ENCODE data around the gene SCAMP5.

SCAMP5 gene, protein sequence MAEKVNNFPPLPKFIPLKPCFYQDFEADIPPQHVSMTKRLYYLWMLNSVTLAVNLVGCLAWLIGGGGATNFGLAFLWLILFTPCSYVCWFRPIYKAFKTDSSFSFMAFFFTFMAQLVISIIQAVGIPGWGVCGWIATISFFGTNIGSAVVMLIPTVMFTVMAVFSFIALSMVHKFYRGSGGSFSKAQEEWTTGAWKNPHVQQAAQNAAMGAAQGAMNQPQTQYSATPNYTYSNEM

DNA sequence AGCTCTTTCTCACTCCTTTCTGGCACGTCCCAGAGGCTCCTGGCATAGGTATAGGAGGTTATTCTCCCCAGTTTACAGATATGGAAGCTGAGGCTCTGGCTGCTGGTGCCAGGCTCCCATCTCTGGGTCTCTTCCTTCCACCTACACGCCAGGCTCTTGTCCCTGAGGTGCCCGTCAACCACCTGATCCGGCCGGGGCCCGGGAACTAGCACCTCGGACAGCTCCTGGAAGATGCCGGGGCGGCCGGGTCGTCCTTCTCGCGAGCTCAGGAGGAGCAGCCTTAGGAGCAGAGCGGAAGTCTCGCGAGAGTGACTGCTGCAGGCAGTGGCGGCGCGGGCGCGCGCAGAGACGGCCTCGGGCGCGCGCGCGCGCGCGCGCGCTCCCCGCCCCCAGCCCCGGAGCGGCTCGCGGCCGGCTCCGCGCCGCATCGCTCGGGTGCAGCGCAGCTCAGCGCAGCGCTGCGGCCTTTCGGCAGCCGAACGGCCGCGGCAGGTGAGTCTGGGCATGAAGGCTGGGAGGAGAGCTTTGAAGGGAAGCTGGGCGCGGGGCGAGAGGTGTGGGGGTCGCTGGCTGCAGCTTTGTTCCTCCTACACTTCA is at the start of gene SCAMP5:
SCAMP5 (plus strand) TSS at position 382 of the 597 bp plus-strand sequence. CDS start 16,277 bp downstream, outside the sequence.
- Mint-ChIP-seq H3K36me3 (no peaks in the 10 kb centered on the region), H3K27ac (peak within 1 kb of the TSS; percentile 3), H3K9me3 (no peaks in the 10 kb centered on the region), H3K4me3 (peak within 1 kb of the TSS; percentile 62), H3K4me1 (peaks cover 10% of the 10 kb centered on the region), H3K27me3 (peaks cover 50% of the 10 kb centered on the region)
- CTCF ChIA-PET = interaction anchor here (0.7 to 1.9 kb wide), 5 partner anchors 20 to 224 kb away, joined by 3 to 4 read pairs (median 3); partner anchors contain the start of gene RPP25
- peak; percentile 97 for DNase-seq

DNA sequence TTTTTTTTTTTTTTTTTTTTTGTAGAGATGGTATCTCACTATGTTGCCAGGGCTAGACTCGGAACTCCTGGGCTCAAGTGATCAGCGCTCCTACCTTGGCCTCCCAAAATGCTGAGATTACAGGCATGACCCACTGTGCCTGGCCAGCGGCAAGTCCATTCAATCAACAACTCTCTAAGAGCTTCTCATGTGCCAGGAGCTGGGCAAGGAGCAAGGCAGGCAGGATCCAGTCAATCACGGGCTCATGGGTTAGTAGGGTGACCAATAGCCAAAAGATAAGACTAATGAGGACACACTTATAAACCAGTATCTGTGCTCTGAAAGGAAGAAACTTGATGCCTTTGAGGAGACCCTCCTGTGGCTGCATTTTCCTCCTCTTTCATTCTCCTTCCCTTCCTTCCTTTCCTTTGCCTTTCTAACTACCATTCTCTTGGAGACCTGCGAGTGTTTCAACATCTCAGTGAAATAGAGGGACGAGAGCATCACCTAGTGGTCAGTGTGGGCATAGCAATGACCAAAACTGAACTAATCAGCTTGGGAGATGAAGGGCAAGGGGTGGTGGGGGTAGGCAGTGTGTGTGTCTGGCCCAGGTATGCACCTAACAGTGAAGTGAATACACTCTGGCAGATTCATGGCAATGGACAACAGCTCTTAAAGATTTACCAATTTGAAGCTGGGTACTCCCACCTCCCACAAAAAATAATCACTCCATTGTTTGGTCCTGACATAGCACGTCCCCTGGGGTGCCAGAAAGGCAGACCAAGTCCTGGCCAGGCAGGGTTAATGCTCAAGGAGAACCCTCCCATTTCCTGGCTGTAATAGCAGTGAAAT is 45.1 kb upstream of the SCAMP5 start:
- Mint-ChIP-seq H3K27me3 (peaks cover 29% of the 10 kb centered on the region), H3K36me3 (no peaks in the 10 kb centered on the region), H3K4me3 (no peak overlapping the region), H3K27ac (no peak overlapping the region), H3K9me3 (no peaks in the 10 kb centered on the region), H3K4me1 (peaks cover 15% of the 10 kb centered on the region)
- peak; percentile 88 for DNase-seq
- CTCF ChIA-PET = interaction anchor here (0.5 to 6.5 kb wide), 26 partner anchors 10 to 578 kb away, joined by 3 to 75 read pairs (median 4); partner anchors contain the start of genes COX5A, FAM219B and PPCDC

DNA sequence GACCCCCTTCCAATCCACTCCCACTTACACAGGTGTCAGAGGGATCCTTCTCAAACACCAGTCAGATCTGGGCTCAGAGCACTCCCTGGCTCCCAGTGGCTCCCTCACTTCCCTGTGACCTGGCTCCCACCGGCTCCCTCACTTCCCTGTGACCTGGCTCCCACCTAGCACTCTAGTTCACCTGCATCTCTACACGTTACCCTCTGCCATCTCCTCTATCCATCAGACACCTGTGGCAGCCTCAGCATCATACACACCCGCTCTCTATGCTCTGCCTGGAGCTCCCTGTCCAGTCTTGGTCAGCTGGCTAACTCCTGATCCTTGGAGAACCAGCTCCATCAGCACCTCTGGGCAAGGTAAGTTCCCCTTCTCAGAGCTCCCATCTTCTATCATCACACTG is 44.4 kb upstream of the SCAMP5 start:
- Mint-ChIP-seq H3K27me3 (peaks cover 31% of the 10 kb centered on the region), H3K36me3 (no peaks in the 10 kb centered on the region)

DNA sequence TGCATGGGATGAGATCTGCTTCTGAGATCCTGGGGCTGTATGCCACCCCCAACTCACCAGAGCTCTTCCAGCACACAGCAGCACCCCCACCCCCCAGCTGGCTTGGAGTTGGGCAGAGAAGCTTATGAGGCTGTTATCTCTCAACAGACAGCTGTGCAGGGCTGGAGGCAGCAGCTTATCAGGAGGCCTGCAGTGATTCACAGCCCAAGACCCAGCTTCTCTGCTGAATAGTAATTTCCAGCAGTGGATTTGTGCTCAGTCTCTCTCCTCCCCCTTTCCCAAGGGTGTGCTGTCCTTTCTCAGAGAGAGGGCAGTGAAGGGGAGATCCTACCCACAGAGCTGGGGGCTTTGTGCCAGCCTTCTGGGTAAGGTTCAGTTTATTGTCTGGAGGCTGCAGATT is 40.8 kb upstream of the SCAMP5 start:
- Mint-ChIP-seq H3K4me1 (peaks cover 45% of the 10 kb centered on the region), H3K9me3 (no peaks in the 10 kb centered on the region), H3K4me3 (no peak overlapping the region), H3K27me3 (peaks cover 51% of the 10 kb centered on the region), H3K36me3 (no peaks in the 10 kb centered on the region), H3K27ac (no peak overlapping the region)
- no peak for DNase-seq
- CTCF ChIA-PET = interaction anchor here (1.0 to 1.6 kb wide), 5 partner anchors 13 to 313 kb away, joined by 3 to 8 read pairs (median 4); no protein-coding TSS in a partner anchor

More for the DNA sequence above, 44.4 kb upstream of the SCAMP5 start:
- no peak for DNase-seq
- CTCF ChIA-PET = interaction anchor here (0.5 to 6.5 kb wide), 22 partner anchors 9 to 579 kb away, joined by 3 to 75 read pairs (median 4); partner anchors contain the start of genes COX5A, FAM219B and PPCDC
- no peak overlapping the region for H3K4me3 Mint-ChIP-seq
- H3K4me1 Mint-ChIP-seq = peaks cover 22% of the 10 kb centered on the region
- H3K9me3 Mint-ChIP-seq = no peaks in the 10 kb centered on the region
- no peak overlapping the region for H3K27ac Mint-ChIP-seq

DNA sequence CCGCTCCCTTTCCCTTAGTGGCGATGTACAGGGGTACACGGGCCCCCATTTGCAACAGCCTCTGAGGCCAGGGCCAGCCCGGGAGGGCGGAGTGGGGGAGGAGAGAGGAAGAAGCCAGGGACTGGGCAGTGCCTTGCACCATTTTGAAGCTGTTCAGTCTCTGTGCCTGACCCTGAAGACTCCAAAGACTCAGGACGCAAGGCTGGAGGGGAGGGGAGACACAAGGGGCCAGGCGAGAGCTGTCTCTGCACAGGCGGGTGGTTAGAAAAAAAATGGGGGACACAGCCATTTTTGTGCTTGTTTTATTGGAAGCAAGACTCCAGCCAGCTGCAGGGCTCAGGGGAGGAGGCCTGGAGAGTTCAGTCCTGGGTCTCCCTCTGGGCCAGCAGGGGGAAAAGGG is 40.3 kb upstream of the SCAMP5 start:
- CTCF ChIA-PET = interaction anchor here (1.0 to 1.6 kb wide), 4 partner anchors 14 to 184 kb away, joined by 3 to 8 read pairs (median 6); no protein-coding TSS in a partner anchor
- peaks cover 56% of the 10 kb centered on the region for H3K27me3 Mint-ChIP-seq

DNA sequence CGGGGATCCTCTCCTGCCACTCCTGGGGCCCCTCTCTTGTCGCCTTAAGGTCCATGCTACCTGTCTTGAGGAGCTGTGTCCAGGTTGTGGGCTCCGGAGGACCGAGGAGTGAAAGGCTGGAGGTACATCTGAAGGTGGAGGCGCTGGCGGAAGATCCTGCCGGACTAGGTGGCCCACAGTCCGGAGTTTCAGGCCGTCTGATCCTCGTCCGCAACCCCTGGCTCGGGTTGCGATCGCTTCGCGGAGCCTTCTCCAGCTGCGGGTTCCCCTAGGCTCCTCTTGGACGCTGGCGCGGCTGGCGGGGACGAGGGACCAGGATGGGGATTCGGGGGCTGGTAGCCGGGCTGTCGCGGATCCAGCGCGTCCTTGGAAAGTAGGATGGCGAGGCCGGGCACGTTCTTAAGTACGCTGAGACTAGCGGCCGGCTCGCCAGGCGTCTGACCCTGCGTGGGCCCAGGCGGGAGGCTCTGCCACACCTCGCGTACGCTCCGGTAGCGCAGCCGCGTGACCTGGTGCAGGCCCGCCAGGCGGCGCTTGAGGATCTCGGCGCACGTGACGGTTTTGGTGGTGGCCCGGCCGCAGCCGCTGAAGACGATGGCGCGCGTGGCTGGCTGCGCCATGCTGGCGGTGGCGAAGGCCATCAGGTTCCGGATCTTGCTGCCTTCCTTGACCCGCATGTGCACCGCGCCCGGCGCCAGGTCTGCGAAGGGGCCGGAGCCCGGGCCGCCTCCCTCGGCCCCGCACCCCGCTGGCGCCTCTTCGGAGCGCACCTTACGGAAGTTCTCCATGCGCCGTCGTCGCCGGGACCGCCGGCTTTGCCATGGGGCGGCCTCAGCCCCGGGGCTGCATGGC is 39.3 kb upstream of the SCAMP5 start:
- CTCF ChIA-PET = interaction anchor here (0.7 to 1.0 kb wide), 3 partner anchors 32 to 186 kb away, joined by 3 to 7 read pairs (median 4); no protein-coding TSS in a partner anchor
- Mint-ChIP-seq H3K36me3 (no peaks in the 10 kb centered on the region), H3K4me1 (peaks cover 48% of the 10 kb centered on the region)

More for the DNA sequence above, 40.3 kb upstream of the SCAMP5 start:
- H3K4me3 Mint-ChIP-seq = peak overlapping the region; percentile 43
- DNase-seq = no peak
- H3K36me3 Mint-ChIP-seq = no peaks in the 10 kb centered on the region
- peaks cover 45% of the 10 kb centered on the region for H3K4me1 Mint-ChIP-seq
- no peaks in the 10 kb centered on the region for H3K9me3 Mint-ChIP-seq
- no peak overlapping the region for H3K27ac Mint-ChIP-seq

DNA sequence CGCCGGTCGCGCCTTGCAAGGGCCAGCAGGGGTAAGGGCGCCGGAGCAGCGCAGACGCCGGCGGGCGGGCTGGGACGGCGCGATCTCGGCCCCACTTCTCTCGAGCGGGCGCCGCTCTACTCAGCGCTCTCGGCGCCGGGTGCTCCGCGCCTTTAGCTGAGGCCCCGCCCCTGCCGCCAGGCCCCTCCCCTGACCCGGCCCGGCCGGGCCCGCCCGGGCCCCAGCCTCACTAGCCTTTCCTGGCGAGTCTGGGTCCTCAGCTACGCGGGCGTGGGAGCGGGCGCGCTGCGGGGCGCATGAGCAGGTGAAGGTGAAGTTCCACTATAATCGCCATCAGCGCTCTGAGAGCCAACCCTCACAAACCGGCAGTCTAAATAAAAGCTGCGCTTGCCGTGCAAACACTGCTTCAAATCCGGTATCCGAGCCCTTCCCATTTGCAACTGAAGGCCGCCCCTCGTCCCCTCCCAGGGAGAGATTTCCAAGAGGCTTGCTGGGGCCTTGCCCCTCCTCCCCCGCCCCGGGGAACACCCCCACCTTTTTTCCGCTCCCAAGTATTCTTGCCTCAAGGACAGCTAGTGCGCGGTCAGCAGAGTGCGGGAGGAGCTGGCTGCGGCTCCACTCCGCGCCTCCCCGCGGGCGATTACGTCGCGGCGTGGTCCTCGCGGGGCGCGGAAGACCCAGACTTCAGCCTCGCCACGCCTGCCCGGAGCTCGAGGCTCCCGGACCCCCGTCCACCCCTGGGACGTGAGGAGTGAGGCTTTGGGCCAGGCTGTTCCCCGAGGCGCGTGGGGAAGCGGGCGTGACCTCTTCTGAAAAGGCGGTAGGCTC is 38.5 kb upstream of the SCAMP5 start, which contains the start of gene RPP25:
RPP25 (minus strand) TSS at position 125 of the 828 bp plus-strand sequence. CDS start 189 bp downstream, outside the sequence.
- Mint-ChIP-seq H3K27me3 (peaks cover 70% of the 10 kb centered on the region), H3K4me1 (peaks cover 53% of the 10 kb centered on the region), H3K36me3 (no peaks in the 10 kb centered on the region), H3K27ac (no peak within 1 kb of the TSS), H3K4me3 (peak within 1 kb of the TSS; percentile 71), H3K9me3 (no peaks in the 10 kb centered on the region)
- CTCF ChIA-PET = interaction anchor here (0.6 to 1.4 kb wide), 5 partner anchors 23 to 245 kb away, joined by 3 to 7 read pairs (median 4); partner anchors contain the start of genes C15orf39 and SCAMP5
- DNase-seq = peak; percentile 84

More for the DNA sequence above, 39.3 kb upstream of the SCAMP5 start:
- Mint-ChIP-seq H3K9me3 (no peaks in the 10 kb centered on the region), H3K4me3 (peak overlapping the region; percentile 71), H3K27me3 (peaks cover 62% of the 10 kb centered on the region), H3K27ac (no peak overlapping the region)
- DNase-seq = peak; percentile 78

DNA sequence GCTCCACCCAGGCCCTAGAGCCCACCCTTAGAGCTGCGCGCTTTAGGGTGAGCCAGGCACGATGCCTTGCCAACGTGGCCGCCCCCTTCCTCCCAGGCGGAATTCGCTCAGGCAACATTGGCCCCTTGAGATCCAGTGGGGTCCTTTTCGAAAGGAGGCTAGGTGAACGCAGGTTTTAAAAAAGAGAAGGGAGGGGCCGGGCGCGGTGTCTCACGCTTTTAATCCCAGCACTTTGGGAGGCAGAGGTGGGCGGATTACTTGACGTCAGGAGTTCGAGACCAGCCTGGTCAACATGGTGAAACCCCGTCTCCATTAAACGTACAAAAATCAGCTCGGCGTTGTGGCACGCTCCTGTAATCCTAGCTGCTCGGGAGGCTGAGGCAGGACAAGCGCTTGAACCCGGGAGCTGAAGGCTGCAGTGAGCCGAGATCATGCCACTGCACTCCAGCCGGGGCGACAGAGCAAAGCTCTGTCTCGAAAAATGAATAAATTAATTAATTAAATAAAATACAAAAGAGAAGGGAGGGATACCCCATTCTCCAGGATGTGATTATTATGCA is 37.8 kb upstream of the SCAMP5 start:
- Mint-ChIP-seq H3K4me3 (peak overlapping the region; percentile 71), H3K36me3 (no peaks in the 10 kb centered on the region), H3K9me3 (no peaks in the 10 kb centered on the region), H3K27me3 (peaks cover 77% of the 10 kb centered on the region), H3K27ac (no peak overlapping the region), H3K4me1 (peaks cover 53% of the 10 kb centered on the region)
- CTCF ChIA-PET = interaction anchor here (1.0 to 1.4 kb wide), 3 partner anchors 30 to 244 kb away, joined by 4 to 7 read pairs (median 4); partner anchors contain the start of genes C15orf39 and SCAMP5
- DNase-seq = no peak

DNA sequence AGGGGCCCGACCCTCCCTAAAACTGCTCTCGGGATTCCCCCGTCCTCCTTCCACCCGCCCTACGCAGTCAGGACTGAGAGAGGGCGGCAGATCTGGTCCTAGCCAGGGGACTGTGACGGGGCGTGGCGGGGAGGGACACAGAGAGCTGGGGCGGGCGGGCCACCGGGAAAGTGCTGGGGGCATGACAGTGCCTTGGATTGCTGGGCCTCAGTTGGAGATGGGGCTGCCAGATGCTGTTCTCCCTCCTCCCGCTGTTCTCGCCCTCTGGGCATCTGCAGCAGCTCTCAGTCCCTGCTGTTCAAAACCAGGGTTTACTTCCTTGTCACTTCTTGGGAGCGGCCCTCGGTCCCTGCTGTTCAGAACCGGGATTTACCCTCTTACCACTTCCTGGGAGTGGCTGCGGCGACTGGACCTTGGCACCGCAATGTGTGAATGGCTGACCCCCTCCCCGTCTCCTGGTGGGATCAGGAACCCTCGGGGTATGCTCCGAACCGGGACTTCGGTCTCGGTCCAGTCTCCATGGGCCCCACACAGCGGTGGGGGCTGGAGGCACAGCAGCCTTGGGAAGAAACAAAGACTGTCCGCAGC is 36.9 kb upstream of the SCAMP5 start:
- Mint-ChIP-seq H3K27me3 (peaks cover 85% of the 10 kb centered on the region), H3K27ac (no peak overlapping the region), H3K36me3 (no peaks in the 10 kb centered on the region), H3K4me1 (peaks cover 53% of the 10 kb centered on the region), H3K9me3 (no peaks in the 10 kb centered on the region), H3K4me3 (no peak overlapping the region)
- CTCF ChIA-PET = interaction anchor here (3.9 kb wide), 1 partner anchor 8 kb away, joined by 16 read pairs; no protein-coding TSS in a partner anchor
- no peak for DNase-seq

DNA sequence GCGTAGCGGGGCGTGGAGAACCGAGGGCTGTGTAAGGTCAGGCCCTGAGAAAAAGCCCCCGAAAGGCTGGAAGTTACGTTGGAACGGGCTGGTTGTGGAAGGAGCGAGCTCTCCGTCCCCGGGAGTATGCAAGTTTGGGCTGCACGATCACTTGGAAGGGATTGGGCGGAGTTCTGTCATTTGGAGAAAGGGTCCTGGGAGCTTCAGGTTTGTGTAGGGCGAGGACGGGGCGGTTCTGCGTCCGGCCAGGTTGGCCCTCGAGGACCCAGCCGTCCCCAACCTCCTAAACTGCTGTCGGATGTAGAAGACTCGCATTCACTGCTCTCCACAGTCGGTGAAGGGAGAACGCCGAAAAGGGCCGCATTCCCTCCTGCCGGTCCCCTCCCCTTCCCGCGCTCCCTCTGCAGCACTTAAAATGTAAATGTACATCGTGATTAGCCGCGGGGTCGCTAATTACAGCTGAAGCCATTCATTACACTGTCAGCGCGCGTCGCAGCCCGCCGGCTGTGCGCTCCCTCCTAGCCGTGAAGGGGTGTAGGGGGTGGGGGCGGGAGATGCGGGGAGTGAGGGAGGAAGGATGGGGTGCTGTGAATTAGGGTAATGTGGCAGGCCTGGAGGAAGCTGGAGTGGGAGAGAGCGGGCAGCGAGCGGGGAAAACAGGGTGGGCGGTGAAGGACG is 36.3 kb upstream of the SCAMP5 start:
- Mint-ChIP-seq H3K36me3 (no peaks in the 10 kb centered on the region), H3K9me3 (no peaks in the 10 kb centered on the region), H3K4me1 (peaks cover 51% of the 10 kb centered on the region), H3K4me3 (no peak overlapping the region), H3K27ac (no peak overlapping the region), H3K27me3 (peaks cover 91% of the 10 kb centered on the region)
- no peak for DNase-seq
- CTCF ChIA-PET = interaction anchor here (1.2 to 3.9 kb wide), 2 partner anchors 8 to 29 kb away, joined by 3 to 16 read pairs; no protein-coding TSS in a partner anchor

DNA sequence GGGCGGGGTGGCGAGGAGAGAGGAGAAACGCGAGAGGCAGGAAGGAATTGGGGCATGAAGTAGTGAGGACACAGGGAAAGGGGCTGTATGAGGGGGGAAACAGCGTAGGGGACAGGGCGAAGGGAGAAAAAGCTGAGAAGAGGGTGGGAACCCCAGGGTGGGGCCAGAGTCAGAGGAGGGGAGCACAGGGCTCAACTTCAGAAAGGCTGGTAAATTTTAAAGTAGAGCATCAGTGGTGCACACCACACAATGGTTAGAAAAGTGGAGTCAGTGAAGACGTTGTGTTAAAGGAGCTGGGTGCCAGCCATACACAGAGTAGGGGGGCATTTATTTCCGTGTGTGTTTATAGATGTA is 35.8 kb upstream of the SCAMP5 start:
- DNase-seq = no peak
- Mint-ChIP-seq H3K27ac (no peak overlapping the region), H3K4me1 (peaks cover 49% of the 10 kb centered on the region), H3K4me3 (no peak overlapping the region), H3K9me3 (no peaks in the 10 kb centered on the region), H3K27me3 (peaks cover 94% of the 10 kb centered on the region), H3K36me3 (no peaks in the 10 kb centered on the region)
- CTCF ChIA-PET = interaction anchor here (0.7 to 3.9 kb wide), 3 partner anchors 9 to 36 kb away, joined by 3 to 16 read pairs (median 3); partner anchors contain the start of gene SCAMP5
